ENCODE measurements around the gene GPC5.

DNA sequence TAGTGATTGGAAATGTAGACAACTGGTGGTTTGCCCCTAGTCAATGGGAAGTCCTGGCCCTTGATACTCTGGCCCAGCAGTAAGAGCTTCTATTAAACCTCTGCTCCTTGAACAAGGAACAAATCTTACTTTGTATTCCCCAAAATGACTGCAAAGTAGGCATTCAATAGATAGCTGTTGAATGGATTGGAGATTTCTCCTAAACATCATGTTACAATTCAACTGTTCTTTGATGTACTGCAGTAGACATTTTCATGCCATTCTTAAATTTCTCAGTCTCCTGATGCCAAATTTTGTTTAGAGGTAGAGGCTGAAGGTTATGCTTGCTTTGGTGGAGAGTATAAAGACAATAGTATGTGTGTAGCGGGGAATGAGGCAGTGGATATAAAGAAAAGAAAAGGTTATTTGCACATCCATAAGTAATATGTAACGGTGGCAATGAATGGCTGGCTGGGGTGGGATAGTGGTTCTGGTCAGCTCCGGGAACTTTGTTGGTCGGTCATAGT, 38.1 kb upstream of the GPC5 start:
- TF ChIP-seq ZNF274 (IDR thresholded peaks at IDR 0.05; ENCODE audit: low read depth, low read length) (no peak), SUZ12 (IDR thresholded peaks at IDR 0.05; ENCODE audit: extremely low read depth, insufficient read depth, insufficient read length) (no peak)
